ENCODE data around the gene PSIP1. TPM values are rescaled to one million over a fixed set of nuclear protein-coding genes. Genes with fewer than 3 reads are reported as not detected.

The PSIP1 gene
- total RNA-seq, 4 donors from 2014 or later: 36.6 to 102 (median 55.9) TPM

DNA sequence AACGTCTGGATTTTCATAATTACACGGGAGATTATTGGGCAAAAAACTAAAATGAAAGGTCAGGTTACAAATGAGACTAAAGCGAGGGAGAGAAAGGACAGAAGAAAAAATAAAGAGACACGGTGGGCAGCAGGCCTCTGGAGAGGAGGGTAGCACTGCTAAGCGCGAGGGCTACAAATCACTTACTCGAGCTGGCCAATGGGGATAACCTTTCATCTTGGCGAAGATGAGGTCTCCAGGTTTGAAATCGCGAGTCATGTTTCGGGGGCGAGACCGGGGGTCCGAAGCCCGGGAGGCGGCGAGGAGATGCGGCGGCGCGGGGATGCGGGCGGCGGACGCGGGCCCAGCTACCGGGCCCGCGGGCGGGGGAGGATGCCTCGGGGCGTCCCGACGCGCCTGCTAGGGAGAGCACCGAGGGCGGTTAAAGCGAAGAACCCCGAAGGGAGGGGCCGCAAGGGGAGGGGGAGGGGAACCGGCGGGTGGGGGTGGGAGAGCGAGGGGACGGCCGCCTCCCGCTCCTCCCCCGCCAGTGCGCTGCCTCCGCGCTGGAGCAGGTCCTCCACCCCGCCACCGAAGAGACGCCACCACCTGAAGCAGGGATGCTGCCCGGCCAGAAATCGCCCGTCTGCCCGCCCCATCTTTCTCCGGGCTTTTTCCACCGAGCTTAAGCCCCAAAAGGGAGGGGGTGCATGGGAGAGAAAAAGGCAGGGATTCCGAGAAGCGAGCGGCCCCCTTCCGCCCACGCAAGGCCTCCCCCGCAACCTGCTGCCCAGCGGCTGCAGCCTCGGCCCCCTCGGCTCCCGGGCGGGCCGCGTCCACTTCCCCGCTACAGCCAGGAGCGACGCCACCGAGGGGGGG, 610 bp downstream of the PSIP1 start:
- Histone ChIP-seq H3K4me1 (peaks cover 0 to 38% (median 0%) of the 10 kb centered on the region in 3 donors), H3K4me3 (peak overlapping the region; percentile 76 to 95), H3K9me3 (no peaks in the 10 kb centered on the region), H3K27me3 (no peaks in the 10 kb centered on the region), H3K36me3 (peaks cover 0 to 26% of the 10 kb centered on the region in 2 donors), H3K27ac (peak overlapping the region; percentile 59 to 96 (median 90))
- peak; percentile 86 for ATAC-seq
- 1 to 3% methylated on average over 22 to 38 of the region's 76 CpGs for WGBS, 2 donors (ENCODE audit: low coverage in 1 of 2)
- TF ChIP-seq, protein P1, sequence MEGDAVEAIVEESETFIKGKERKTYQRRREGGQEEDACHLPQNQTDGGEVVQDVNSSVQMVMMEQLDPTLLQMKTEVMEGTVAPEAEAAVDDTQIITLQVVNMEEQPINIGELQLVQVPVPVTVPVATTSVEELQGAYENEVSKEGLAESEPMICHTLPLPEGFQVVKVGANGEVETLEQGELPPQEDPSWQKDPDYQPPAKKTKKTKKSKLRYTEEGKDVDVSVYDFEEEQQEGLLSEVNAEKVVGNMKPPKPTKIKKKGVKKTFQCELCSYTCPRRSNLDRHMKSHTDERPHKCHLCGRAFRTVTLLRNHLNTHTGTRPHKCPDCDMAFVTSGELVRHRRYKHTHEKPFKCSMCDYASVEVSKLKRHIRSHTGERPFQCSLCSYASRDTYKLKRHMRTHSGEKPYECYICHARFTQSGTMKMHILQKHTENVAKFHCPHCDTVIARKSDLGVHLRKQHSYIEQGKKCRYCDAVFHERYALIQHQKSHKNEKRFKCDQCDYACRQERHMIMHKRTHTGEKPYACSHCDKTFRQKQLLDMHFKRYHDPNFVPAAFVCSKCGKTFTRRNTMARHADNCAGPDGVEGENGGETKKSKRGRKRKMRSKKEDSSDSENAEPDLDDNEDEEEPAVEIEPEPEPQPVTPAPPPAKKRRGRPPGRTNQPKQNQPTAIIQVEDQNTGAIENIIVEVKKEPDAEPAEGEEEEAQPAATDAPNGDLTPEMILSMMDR (IDR thresholded peaks at IDR 0.05): no peak
- no peak for TF ChIP-seq POLR2A (IDR thresholded peaks at IDR 0.05)
- TF ChIP-seq POLR2AphosphoS5 (IDR thresholded peaks at IDR 0.05): no peak
- no peak for TF ChIP-seq EP300 (IDR thresholded peaks at IDR 0.05)

- 72 to 73% methylated on average over 3 of the region's 3 CpGs for WGBS, 2 donors (ENCODE audit: low coverage in 1 of 2)
- ATAC-seq: no peak
- no peak overlapping the region for H3K27ac ChIP-seq
- no peaks in the 10 kb centered on the region for H3K27me3 ChIP-seq
- H3K36me3 ChIP-seq: peaks cover 0 to 60% of the 10 kb centered on the region in 2 donors
- TF ChIP-seq POLR2AphosphoS5 (IDR thresholded peaks at IDR 0.05): no peak
- no peak for TF ChIP-seq EP300 (IDR thresholded peaks at IDR 0.05)
- no peak for TF ChIP-seq POLR2A (IDR thresholded peaks at IDR 0.05)
- TF ChIP-seq, protein P1 (IDR thresholded peaks at IDR 0.05): no peak
- H3K9me3 ChIP-seq: no peaks in the 10 kb centered on the region
- H3K4me3 ChIP-seq: no peak overlapping the region
- peaks cover 0 to 33% (median 0%) of the 10 kb centered on the region in 3 donors for H3K4me1 ChIP-seq
Measured at GRCh38 chr9:15505921-15506320, 4.8 kb downstream of the PSIP1 start.

DNA sequence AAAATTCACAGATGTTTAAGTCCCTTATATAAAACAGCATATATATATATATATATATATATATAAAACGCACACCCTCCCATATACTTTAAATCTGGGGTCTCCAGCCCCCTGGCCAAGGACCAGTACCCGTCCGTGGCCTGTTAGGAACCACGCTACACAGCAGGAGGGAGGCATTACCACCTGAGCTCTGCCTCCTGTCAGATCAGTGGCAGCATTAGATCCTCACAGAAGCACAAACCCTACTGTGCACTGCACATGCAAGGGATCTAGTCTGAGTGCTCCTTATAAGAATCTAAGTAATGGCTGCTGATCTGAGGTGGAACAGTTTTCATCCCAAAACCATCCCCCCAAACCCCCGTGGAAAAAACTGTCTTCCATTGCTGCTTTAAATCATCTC, 9.0 kb downstream of the PSIP1 start:
- Histone ChIP-seq H3K27me3 (no peaks in the 10 kb centered on the region), H3K4me3 (no peak overlapping the region), H3K9me3 (no peaks in the 10 kb centered on the region), H3K36me3 (peaks cover 0 to 63% of the 10 kb centered on the region in 2 donors), H3K4me1 (peaks cover 0 to 9% (median 0%) of the 10 kb centered on the region in 3 donors), H3K27ac (no peak overlapping the region)
- no peak for TF ChIP-seq POLR2A (IDR thresholded peaks at IDR 0.05)
- TF ChIP-seq, protein P1 (IDR thresholded peaks at IDR 0.05): no peak
- TF ChIP-seq POLR2AphosphoS5 (IDR thresholded peaks at IDR 0.05): no peak
- TF ChIP-seq EP300 (IDR thresholded peaks at IDR 0.05): no peak
- 74% methylated on average over 3 of the region's 5 CpGs; no CpG with 5 or more reads in 1 of the 2 donors for WGBS, 2 donors (ENCODE audit: low coverage in 1 of 2)
- ATAC-seq: no peak

DNA sequence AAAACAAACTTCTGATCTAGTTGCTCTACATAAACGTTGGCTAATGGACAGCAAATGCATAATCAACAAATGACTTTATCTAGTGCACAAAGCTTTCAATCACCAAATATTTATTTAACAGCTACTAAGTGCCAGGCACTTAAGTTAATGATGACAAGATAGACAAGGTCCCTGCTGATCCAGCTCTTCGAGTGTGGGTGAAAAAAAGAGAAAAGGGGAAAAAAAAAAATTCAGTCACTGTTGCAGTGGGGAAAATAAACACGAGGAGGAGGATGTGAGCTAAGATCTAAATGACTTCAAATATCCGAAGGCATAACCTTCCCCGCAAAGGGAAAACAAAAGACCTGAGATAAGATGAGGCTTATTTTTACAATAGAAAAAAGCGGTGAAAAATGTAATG, 9.6 kb downstream of the PSIP1 start:
- H3K27me3 ChIP-seq: no peaks in the 10 kb centered on the region
- peaks cover 0 to 8% (median 0%) of the 10 kb centered on the region in 3 donors for H3K4me1 ChIP-seq
- peaks cover 0 to 57% of the 10 kb centered on the region in 2 donors for H3K36me3 ChIP-seq
- H3K9me3 ChIP-seq: no peaks in the 10 kb centered on the region
- 46 to 62% methylated on average over 6 of the region's 6 CpGs for WGBS, 2 donors (ENCODE audit: low coverage in 1 of 2)
- no peak for TF ChIP-seq POLR2A (IDR thresholded peaks at IDR 0.05)
- TF ChIP-seq, protein P1 (IDR thresholded peaks at IDR 0.05): no peak
- TF ChIP-seq EP300 (IDR thresholded peaks at IDR 0.05): no peak
- TF ChIP-seq POLR2AphosphoS5 (IDR thresholded peaks at IDR 0.05): no peak
- ATAC-seq: no peak
- no peak overlapping the region for H3K27ac ChIP-seq
- H3K4me3 ChIP-seq: no peak overlapping the region

DNA sequence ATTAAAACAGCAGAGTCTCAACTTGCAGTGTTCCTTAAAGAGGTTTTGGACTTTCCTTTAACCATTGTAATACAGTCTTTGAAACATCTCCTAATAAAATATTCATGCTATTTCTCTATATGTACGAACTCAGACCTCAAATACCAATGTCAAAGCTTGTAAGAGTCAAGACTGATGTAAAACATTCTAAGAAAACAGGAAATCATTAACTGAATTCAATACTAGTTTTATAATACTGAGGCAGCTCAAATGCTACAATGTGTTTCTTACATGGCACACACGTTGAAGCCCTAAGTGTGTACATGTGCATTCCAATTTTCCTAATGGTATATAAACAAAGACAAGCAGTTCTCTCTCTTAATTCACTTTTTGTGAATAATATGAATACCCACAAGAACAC, 11.6 kb downstream of the PSIP1 start:
- H3K4me1 ChIP-seq: no peaks in the 10 kb centered on the region
- ATAC-seq: no peak
- H3K27ac ChIP-seq: no peak overlapping the region
- H3K9me3 ChIP-seq: no peaks in the 10 kb centered on the region
- peaks cover 0 to 38% of the 10 kb centered on the region in 2 donors for H3K36me3 ChIP-seq
- no peaks in the 10 kb centered on the region for H3K27me3 ChIP-seq
- TF ChIP-seq, protein P1 (IDR thresholded peaks at IDR 0.05): no peak
- TF ChIP-seq POLR2AphosphoS5 (IDR thresholded peaks at IDR 0.05): no peak
- no peak for TF ChIP-seq EP300 (IDR thresholded peaks at IDR 0.05)
- no peak for TF ChIP-seq POLR2A (IDR thresholded peaks at IDR 0.05)
- WGBS, 2 donors (ENCODE audit: low coverage in 1 of 2): 48 to 51% methylated on average over 2 of the region's 2 CpGs
- H3K4me3 ChIP-seq: no peak overlapping the region

All from gastroesophageal sphincter (tissue), 4 donors.